ENCODE results near the gene HOXA3.

DNA sequence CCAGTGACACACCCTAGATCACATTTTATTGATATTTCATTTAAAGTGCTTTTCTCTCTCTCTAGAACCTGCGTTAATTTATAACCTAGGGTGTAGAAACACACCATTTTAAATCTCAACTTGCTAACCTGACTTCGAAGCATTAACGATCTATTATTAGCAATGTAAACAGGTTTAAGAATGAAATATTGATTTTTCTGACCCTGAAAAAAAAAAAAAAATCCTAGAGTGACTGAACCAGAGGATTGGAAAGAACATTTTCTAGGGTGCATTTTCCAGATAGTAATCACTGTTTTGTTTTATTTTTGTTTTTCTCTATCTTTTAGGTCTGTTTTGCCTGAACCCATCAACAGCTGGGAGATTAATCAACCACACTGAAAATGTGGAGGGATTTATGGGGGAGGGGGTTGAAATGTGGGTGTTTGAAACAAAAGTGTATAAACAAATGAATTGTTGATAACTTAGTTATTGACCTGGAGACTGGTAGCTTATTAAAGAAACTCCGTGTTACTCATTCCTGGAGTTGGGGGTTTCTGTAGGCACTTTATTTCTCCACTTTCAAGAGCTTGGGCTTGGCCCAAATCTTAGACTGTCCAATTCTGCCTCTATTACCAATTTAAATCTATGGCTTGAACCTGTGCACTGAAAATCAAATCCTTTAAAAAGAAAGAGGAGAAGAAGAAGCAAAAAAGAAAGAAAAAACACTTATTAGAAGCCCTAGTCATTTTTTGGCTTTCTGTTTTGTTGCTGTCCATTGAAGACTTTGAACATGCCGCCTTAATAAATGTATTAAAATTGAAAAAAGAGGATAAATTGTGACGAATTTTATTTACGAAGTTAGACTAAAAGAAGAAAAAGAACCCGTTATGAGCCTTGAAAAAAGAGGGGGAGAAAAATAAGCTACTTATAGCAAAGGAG, 52.7 kb downstream of the HOXA3 start:
- TF ChIP-seq, protein P1, sequence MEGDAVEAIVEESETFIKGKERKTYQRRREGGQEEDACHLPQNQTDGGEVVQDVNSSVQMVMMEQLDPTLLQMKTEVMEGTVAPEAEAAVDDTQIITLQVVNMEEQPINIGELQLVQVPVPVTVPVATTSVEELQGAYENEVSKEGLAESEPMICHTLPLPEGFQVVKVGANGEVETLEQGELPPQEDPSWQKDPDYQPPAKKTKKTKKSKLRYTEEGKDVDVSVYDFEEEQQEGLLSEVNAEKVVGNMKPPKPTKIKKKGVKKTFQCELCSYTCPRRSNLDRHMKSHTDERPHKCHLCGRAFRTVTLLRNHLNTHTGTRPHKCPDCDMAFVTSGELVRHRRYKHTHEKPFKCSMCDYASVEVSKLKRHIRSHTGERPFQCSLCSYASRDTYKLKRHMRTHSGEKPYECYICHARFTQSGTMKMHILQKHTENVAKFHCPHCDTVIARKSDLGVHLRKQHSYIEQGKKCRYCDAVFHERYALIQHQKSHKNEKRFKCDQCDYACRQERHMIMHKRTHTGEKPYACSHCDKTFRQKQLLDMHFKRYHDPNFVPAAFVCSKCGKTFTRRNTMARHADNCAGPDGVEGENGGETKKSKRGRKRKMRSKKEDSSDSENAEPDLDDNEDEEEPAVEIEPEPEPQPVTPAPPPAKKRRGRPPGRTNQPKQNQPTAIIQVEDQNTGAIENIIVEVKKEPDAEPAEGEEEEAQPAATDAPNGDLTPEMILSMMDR (optimal IDR thresholded peaks at IDR 0.05 in 1 of 3, IDR thresholded peaks at IDR 0.05 in 1 of 3, conservative IDR thresholded peaks at IDR 0.05 in 1 of 3; ENCODE audit: extremely low read depth in 1 of 3, insufficient read depth in 2 of 3, low read length in 3 of 3): no peak
- TF ChIP-seq EZH2 (IDR thresholded peaks at IDR 0.05; ENCODE audit: low read length): no peak

Data from keratinocyte (primary cell).